AG04450 (cell line): ENCODE measurements around the gene CPNE5. TPM values are rescaled to one million over a fixed set of nuclear protein-coding genes. Genes with fewer than 3 reads are reported as not detected.

Experiments
- CTCF ChIA-PET: fragments of 300-600, 350-600 bp; formaldehyde crosslinking; extraction: SDS; loops from one replicate; lab custom pipeline; 2022; ENCODE audit warnings: antibody characterized with exemption, inconsistent platforms; lab: Charles Lee
- POLR2A ChIA-PET: fragments of 350-600 bp; formaldehyde crosslinking; extraction: SDS; loops from one replicate; lab custom pipeline; 2021; ENCODE audit warnings: antibody characterized with exemption, inconsistent platforms; lab: Yijun Ruan, JAX
- DNase-seq: peaks from one replicate; pipeline ENCODE4 v3.0.0-alpha.2; 2011; ENCODE audit warnings: low read depth, low spot score
- H3K27ac ChIP-seq: one replicate; pipeline ENCODE4 v1.5.1; 2012; ENCODE audit warnings: low read depth, low read length, control low read depth
- H3K27me3 ChIP-seq: one replicate; pipeline ENCODE4 v1.6.0; 2012; ENCODE audit warnings: low read length; ENCODE audit not compliant: control insufficient read depth, insufficient read depth
- H3K4me3 ChIP-seq: 2 replicates; pipeline ENCODE4 v1.5.1; 2011; ENCODE audit warnings: mild to moderate bottlenecking, low read depth, low read length, control low read depth
- H3K9me3 ChIP-seq: 2 replicates; pipeline ENCODE4 v1.5.1; 2012; ENCODE audit warnings: low read length; ENCODE audit not compliant: control insufficient read depth, insufficient read depth
- CTCF ChIP-seq: IDR thresholded peaks from 2 replicates; pipeline ENCODE4 v1.5.1; 2011; ENCODE audit warnings: low read depth, low read length, control low read depth, inconsistent platforms
- polyA plus RNA-seq: library from polyadenylated mRNA; depleted of rRNA; stranded (reverse); fragments of >200 nt; gene quantifications from 2 replicates; pipeline ENCODE4 v1.2.3, GENCODE V29; 2011

Gene CPNE5
- polyA plus RNA-seq, 1 experiment, result 0.10 TPM

GRCh38 chr6:36757943-36758508 is 81.2 kb downstream of the CPNE5 start:
- ChIA-PET CTCF (interaction anchor here (0.6 to 4.3 kb wide), 11 partner anchors 9 to 377 kb away, joined by 3 to 76 read pairs (median 7); no protein-coding TSS in a partner anchor), POLR2A (no interaction called here)
- no peak for TF ChIP-seq CTCF

GRCh38 chr6:36757206-36757605 is 82.0 kb downstream of the CPNE5 start:
- ChIA-PET CTCF (no interaction called here), POLR2A (no interaction called here)
- Histone ChIP-seq H3K9me3 (no peaks in the 10 kb centered on the region), H3K4me3 (no peak overlapping the region), H3K27ac (no peak overlapping the region), H3K27me3 (peaks cover 4% of the 10 kb centered on the region)
- no peak for TF ChIP-seq CTCF
- no peak for DNase-seq

More at GRCh38 chr6:36757943-36758508, 81.2 kb downstream of the CPNE5 start:
- DNase-seq, result no peak
- no peak overlapping the region for H3K4me3 ChIP-seq
- no peaks in the 10 kb centered on the region for H3K9me3 ChIP-seq
- peaks cover 4% of the 10 kb centered on the region for H3K27me3 ChIP-seq
- no peak overlapping the region for H3K27ac ChIP-seq

GRCh38 chr6:36756786-36757185 is 82.5 kb downstream of the CPNE5 start:
- no peak for DNase-seq
- H3K27me3 ChIP-seq, result peaks cover 4% of the 10 kb centered on the region
- TF ChIP-seq CTCF, result no peak
- H3K4me3 ChIP-seq, result no peak overlapping the region
- no peak overlapping the region for H3K27ac ChIP-seq
- CTCF ChIA-PET, result interaction anchor here (1.3 kb wide), 1 partner anchor 142 kb away, joined by 5 read pairs; no protein-coding TSS in a partner anchor
- POLR2A ChIA-PET, result interaction anchor here (0.6 kb wide), 1 partner anchor 77 kb away, joined by 5 read pairs; no protein-coding TSS in a partner anchor
- H3K9me3 ChIP-seq, result no peaks in the 10 kb centered on the region

GRCh38 chr6:36755435-36756348 is 83.6 kb downstream of the CPNE5 start:
- ChIA-PET CTCF (interaction anchor here (1.3 to 2.7 kb wide), 3 partner anchors 10 to 141 kb away, joined by 4 to 16 read pairs (median 5); no protein-coding TSS in a partner anchor), POLR2A (interaction anchor here (0.6 kb wide), 1 partner anchor 76 kb away, joined by 5 read pairs; no protein-coding TSS in a partner anchor)
- H3K27me3 ChIP-seq, result peaks cover 7% of the 10 kb centered on the region
- no peak for TF ChIP-seq CTCF
- no peak for DNase-seq
- H3K27ac ChIP-seq, result no peak overlapping the region
- H3K9me3 ChIP-seq, result peaks cover under 1% of the 10 kb centered on the region; the same call in 1 of the 2 replicates
- no peak overlapping the region for H3K4me3 ChIP-seq
